ENCODE results near the gene L1TD1. TPM values are rescaled to one million over a fixed set of nuclear protein-coding genes. Genes with fewer than 3 reads are reported as not detected.
"Not testable (repeated sequence)": the region's sequence is repeated elsewhere in the genome, so short reads cannot be mapped to it uniquely, and the experiment has no call there.

Gene L1TD1
- total RNA-seq, 1 experiment from 2014 or later: not detected

DNA sequence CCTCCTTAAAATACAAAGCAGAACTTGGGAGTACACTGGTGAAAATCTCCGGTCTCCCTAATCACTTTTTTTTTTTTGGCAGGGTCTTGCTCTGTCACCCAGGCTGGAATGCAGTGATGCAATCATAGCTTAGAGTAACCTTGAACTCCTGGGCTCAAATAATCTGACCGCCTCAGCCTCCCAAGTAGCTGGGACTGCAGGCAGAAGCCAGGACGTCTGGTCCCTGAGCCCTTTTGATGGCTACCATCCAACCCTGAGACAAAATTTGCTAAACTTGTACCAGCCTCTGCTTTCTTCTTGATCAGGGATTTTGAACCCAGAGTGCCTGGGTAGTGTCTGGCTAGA, 4.1 kb downstream of the L1TD1 start:
- DNase-seq (ENCODE audit: low read depth): peak; percentile 16

DNA sequence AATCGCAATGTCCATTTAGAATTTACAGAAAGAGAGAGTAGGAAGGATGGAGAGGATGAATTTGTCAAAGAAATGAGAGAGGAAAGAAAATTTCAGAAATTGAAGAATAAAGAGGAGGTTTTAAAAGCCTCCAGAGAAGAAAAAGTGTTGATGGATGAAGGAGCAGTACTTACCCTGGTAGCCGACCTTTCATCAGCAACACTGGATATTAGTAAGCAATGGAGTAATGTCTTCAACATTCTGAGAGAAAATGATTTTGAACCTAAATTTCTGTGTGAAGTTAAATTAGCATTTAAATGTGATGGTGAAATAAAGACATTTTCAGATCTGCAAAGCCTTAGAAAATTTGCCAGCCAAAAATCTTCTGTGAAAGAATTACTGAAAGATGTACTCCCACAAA, 12.5 kb downstream of the L1TD1 start:
- DNase-seq (ENCODE audit: low read depth): no peak

DNA sequence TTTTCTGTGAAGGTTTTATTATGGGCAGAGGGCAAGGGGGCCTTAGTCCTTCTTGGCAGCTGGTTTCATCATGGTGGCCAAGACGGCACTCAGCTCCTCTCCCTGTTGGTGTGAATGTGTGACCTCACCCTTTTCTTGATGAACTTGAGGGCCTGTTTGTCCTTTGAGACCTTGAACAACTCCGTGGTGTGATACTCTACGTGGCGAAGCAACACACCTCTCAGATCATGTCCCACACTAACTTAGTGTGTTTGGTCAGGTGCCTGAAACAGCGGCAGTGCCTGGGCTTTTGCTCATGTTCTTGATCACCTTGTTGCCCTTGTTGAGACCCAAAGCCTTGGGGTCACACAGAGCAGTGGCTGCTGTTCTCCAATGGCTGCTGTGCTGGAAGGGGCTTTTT, 13.4 kb downstream of the L1TD1 start:
- no peak for DNase-seq (ENCODE audit: low read depth)

DNA sequence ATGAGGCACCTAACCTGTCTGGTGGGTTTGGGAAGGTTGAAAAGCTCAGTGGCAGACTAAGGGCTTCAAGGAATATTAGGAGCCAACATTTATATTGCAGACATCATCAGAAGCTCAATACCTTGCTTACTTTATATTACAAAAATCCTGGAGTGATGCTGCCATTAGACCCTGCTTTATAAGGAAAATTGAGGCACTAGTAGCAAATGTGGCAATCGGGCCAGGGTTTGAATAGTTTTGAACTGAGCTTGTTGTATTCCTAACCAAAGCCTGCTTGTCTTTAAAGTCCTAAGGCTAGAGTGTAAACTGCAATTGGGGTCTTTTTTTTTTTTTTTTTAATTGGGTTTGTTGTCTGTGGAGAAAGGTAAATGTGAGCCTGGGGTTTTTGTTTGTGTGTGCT, 14.3 kb downstream of the L1TD1 start:
- DNase-seq (ENCODE audit: low read depth): no peak

DNA sequence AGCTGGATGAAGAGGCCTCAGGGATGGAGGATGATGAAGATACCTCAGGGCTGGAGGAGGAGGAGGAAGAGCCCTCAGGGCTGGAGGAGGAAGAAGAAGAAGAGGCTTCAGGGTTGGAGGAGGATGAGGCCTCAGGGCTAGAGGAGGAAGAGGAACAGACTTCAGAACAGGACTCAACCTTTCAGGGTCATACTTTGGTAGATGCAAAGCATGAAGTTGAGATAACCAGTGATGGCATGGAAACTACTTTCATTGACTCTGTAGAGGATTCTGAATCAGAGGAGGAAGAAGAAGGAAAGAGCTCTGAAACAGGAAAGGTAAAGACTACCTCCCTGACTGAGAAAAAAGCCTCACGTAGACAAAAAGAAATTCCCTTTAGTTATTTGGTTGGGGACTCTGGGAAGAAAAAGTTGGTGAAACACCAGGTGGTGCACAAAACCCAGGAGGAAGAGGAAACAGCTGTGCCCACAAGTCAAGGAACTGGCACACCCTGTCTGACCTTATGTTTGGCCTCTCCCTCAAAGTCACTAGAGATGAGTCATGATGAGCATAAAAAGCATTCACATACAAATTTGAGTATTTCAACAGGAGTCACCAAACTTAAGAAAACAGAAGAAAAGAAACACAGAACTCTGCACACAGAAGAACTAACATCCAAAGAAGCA, 15.4 kb downstream of the L1TD1 start:
- DNase-seq (ENCODE audit: low read depth): peak; percentile 60

DNA sequence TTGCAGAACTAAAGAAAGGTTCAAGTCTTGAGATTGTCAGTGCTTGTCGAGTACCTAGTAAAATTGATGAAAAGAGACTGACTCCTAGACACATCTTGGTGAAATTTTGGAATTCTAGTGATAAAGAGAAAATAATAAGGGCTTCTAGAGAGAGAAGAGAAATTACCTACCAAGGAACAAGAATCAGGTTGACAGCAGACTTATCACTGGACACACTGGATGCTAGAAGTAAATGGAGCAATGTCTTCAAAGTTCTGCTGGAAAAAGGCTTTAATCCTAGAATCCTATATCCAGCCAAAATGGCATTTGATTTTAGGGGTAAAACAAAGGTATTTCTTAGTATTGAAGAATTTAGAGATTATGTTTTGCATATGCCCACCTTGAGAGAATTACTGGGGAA, 16.3 kb downstream of the L1TD1 start:
- no peak for DNase-seq (ENCODE audit: low read depth)

DNA sequence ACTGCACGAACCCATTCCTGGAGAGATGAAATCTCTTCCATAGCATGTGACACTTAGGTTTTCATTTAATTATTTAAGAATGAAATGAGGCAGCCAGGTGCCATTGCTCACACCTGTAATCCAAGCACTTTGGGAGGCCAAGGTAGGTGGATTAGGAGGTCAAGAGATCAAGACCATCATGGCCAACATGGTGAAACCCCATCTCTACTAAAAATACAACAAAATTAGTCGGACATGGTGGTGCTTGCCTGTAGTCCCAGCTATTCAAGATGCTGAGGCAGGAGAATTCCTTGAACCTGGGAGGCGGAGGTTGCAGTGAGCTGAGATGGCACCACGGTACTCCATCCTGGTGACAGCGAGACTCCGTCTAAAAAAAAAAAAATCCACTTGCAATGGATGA, 17.8 kb downstream of the L1TD1 start:
- no peak for DNase-seq (ENCODE audit: low read depth)

DNA sequence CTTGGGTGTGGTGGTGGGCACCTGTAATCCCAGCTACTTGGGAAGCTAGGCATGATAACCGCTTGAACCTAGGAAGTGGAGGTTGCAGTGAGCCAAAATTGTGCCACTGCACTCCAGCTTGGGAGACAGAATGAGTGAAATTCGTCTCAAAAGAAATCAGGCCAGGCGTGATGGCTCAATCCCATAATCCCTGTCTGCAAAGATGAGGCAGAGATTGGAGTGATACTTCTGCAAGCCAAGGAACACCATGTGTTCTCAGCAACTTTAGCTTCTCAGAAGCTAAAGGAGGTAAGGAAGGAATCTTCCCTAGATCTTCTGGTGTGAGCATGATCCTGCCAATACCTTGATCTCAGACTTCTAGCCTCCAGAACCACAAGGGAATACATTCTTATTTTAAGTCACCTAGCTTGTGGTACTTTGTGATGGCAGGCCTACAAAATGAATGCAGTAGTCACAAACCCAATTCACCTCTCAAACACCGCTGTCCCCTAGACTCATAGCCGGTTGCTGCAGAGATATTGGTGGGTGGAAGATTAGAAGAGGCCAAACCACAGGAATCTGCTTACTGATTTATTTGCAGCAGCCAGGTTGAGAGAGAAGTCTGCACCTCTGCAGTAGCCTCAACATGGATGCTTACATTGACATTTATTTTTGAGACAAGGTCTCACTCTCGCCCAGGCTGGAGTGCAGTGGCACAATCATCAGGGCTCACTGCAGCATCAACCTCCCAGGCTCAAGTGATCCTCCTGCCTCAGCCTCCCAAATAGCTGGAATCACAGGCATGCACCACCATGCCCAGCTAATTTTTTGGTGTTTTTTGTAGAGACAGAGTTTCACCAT, 18.6 kb downstream of the L1TD1 start:
- DNase-seq (ENCODE audit: low read depth): no peak

DNA sequence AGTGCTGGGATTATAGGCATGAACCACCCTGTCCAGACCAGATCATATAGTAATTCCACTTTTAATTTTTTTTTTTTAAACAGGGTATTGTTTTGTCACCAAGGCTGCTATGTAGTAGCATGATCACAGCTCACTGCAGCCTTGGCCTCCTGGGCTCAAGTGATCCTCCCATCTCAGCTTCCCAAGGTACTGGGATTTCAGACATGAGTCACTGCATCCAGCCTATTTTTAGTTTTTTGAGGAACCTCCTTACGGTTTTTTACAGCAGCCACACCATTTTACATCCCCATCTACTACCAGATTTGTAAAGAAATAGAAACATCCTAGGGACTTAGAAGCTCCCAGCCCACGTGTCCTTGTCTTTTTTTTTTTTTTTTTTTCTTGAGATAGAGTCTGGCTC, 24.0 kb downstream of the L1TD1 start:
- peak; percentile 34 for DNase-seq (ENCODE audit: low read depth)

DNA sequence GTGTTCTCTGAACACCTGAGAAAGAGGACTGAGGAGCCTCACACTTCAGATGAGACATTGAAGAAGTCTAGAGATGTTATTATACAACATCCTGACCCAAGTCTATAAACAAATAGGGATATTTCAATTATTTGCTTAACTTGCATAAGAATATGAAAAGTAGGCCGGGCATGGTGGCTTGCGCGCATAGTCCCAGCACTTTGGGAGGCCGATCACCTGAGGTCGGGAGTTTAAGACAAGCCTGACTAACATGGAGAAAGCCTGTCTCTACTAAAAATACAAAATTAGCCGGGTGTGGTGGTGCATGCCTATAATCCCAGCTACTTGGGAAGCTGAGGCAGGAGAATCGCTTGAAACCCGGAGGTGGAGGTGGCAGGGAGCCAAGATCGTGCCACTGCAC, 25.8 kb downstream of the L1TD1 start:
- not testable (repeated sequence) for DNase-seq (ENCODE audit: low read depth)

DNA sequence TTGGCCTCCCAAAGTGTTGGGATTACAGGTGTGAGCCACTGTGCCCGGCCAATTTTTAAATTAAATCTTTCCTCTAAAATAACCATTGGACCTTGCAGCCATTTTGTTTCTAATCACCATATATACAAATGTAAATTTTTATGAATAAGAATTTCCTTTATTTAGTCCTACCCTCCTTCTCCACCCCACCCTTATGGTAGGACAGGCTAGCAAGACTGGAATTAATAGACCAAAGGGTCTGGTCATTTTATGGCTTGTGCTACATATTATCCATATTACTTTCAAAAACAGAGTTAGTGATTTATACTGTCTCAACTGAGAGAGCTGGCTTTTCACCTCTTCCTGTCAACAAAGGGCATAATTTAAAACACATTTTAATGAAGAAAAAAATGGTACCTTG, 26.5 kb downstream of the L1TD1 start:
- DNase-seq (ENCODE audit: low read depth): no peak

DNA sequence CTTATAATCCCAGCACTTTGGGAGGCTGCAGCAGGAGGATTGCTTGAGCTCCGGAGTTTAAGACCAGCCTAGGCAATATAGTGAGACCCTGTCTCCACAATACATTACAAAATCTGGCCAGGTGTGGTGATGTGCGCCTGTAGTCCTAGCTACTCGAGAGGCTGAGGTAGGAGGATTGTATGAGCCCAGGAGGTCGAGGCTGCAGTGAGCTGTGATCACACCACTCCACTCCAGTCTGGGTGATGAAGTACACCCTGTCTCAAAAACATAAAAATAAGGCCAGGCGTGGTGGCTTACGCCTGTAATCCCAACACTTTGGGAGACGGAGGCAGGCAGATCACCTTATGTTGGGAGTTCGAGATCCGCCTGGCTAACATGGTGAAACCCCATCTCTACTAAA, 27.7 kb downstream of the L1TD1 start:
- no peak for DNase-seq (ENCODE audit: low read depth)

DNA sequence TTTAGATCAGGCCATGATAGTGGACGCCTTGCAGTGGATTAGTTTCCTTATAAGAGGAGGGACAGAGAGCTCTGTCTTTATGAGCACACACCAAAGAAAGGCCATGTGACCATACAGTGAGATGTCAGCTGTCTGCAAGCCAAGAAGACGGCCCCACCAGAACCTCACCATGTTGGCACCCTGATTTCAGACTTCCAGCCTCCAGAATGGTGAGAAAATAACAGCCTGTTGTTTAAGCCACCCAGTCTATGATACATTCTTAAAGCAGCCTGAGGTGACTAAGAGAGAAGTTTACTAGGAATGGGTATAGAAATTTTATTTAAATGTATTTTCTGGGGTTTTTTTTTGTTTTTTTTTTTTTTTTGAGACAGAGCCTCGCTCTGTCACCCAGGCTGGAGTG, 29.5 kb downstream of the L1TD1 start:
- DNase-seq (ENCODE audit: low read depth): no peak

DNA sequence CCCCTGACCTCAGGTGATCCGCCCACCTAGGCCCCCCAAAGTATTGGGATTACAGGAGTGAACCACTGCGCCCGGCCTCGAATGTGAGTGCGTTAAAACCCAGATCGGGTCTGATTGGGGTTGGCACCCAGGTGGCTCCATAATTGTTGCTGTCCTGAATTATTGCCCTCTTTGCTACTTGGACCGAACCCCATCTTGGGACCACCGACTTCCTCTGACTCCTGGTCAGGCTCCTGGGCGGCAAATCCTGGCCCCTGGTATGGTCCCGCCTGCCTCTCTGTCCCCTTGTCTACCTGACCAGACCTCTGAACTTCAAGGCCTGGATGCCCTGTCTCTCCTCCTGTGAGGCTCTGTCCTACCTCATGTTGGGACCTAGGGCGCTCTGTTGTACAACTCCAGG, 32.8 kb downstream of the L1TD1 start:
- DNase-seq (ENCODE audit: low read depth): no peak

DNA sequence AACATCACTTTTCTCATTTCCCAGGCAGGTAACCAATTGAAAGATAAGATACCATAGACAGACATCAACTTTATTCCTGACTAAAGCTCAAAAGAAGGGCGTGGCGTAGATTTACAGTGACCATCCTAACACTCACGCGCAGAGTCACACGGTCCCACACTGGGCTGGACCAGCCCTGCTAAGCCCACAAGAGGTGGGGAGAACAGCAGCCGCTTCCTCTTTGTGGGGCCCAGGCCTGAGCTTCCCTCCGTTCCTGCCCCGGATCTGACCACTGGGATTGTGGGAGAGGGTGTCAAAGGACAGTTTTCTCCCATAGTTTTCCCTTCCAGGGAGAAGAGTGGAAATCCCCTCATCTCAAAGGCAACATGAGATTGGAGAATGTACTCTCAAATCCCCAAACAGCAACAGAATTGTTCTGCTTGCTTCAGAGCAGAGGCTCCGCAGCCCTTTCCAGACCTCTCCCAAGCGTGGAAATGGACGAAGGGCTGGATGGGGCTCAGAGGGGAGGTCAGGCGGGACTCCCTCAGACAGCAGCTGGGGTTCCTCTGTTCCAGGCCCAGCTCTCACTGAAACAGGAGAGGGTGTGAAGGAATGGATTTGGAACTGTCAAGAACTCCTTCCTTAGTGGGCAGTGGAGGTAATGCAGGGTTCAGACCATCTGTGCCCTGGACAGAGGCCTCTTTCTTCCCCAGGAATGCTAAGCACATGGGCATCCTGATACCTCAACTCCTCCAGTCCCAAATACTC, 33.7 kb downstream of the L1TD1 start:
- no peak for DNase-seq (ENCODE audit: low read depth)

DNA sequence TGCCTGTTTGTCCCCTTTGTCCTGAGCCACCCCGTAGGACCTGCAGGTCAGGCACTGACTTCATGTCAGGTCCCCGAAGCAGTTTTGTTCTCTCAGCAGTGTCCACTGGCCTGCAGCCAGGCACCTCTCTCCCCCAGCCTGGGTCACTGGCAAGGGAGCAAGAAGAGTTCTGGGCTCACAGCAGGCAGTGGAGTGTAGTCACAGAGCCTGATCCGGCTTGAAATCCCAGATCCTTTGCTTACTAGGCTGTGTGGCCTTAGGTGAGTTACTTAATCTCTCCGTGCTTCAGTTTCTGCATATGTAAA, 34.2 kb downstream of the L1TD1 start:
- DNase-seq (ENCODE audit: low read depth): no peak

DNA sequence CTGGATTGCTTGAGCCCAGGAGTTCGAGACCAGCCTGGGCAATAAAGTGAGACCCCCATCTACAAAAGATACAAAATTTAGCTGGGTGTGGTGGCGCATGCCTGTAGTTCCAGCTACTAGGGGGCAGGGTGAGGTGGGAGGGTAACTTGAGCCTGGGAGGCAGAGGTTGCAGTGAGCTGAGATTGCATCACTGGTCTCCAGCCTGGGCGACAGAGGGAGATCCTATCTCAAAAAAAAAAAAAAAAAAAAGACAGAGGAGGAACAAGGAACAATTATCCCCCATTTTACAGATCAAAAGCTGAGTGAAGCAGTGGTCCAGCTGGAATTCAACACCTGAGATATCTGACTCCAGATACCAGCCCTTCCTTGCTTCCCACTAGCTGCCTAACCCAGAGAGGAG, 34.8 kb downstream of the L1TD1 start:
- DNase-seq (ENCODE audit: low read depth): no peak

DNA sequence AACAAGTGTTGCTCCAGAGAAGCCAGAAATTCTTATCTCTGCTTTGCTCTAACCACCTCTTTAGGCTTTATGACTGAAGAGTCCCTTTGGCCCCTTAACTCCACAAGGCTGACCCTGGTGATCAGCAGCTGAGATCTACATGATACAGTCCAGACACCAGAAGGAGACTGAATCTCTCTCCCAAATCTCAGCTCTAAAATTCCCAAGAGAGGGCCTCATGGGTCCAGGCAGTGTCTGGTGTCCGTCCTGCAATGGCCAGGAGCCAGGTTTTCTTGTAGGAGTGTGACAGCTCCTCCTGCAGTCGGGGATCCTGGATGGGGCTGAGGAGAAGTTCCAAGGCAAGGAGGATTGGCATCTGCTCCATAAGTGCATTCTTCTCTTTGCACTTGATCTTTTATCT, 35.3 kb downstream of the L1TD1 start:
- no peak for DNase-seq (ENCODE audit: low read depth)

DNA sequence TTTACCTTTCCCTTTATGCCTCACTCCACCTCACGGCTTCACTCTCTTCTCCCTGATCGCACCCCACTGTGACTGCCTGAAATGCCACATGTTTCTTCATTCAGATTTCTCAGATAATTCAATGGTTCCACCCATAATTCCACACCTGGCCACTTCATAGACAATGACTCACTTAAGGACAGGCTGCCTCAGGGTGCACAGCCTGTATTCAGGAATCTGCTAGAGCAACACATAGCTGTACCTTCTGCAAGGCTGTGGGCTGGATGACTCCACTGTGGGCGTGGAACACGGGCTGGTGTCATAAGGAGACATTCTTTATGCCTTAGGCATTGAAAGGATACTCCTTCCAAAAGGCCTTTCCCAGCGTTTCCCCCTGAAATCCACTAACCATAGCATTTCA, 36.1 kb downstream of the L1TD1 start:
- peak; percentile 95 for DNase-seq (ENCODE audit: low read depth)

DNA sequence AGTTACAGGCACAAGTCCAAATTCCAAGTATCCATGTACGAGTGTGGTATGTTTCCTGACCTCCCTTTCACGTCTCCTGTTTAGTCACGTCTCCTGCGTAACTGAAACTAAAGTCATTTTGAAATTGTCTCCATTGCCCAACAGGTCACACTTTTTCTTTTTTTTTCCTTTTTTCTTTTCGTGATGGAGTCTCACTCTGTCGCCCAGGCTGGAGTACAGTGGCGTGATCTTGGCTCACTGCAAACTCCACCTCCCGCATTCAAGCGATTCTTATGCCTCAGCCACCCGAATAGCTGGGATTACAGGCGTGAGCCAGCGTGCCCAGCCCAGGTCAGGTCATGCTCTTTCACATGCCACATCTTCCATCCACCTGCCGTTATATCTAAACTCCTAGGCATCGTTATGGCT, 38.2 kb downstream of the L1TD1 start:
- peak; percentile 48 for DNase-seq (ENCODE audit: low read depth)

DNA sequence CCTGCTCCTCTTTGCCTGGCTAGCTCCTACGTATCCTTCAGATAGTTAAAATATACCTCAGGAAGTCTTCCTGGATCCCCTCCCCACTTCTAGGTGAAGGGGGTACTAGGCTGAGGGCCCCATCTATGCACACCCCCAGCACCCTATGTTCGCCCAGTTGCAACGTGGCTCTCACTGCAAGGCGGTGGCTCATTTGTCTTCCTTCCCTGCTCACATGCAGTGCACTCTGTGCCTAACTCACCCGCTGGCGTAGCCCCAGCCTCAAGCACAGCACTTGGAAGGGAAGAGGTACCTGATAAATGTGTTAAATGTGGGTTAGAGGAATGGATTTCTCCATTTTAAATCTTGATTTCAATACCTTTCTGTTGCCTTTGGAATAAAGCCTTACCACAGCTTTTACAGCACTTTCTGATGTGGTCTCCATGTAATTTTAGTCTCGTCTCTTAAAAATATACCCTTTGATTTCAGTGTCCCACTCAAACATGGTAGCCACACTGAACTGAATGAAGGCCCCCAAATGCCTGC, 39.3 kb downstream of the L1TD1 start:
- DNase-seq (ENCODE audit: low read depth): no peak

DNA sequence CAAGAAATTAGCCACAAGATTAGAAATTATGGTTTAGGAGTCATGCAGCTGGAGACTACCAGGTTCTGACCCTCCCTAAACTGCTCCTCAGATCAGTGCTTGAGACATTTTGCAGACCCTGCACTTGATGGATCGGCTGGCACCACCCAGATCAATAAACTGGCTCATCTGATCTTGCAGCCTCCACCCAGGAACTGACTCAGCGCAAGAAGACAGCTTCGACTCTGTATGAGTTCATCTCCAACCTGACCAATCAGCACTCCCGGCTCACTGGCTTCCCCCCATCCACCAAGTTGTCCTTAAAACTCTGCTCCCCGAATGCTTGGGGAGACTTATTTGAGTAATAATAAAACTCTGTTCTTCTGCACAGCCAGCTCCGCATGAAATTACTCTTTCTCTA, 40.0 kb downstream of the L1TD1 start:
- no peak for DNase-seq (ENCODE audit: low read depth)

DNA sequence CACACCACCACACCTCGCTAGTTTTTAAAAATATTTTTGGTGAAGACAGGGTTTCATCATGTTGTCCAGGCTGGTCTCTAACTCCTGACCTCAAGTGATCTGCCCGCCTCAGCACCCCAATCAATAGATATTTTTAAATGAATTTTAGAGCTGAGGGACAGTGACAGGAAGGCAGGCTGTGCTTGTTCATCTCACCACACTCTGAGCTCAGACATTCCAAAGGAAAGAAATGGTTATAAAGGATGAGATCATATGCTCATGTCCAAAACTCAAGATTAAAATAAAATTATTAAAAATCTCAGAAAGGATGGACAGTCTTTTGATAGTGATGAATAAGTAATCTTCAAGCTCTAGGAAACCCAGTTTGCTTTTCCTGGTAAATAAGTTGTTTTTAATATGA, 40.9 kb downstream of the L1TD1 start:
- DNase-seq (ENCODE audit: low read depth): no peak
